ENCODE measurements around the gene PIEZO1.

The PIEZO1 gene

GRCh38 chr16:88784856-88785105 is 239 bp downstream of the PIEZO1 start:
- peak overlapping the region; percentile 76 to 96 for H3K4me3 ChIP-seq
- H3K36me3 ChIP-seq: no peaks in the 10 kb centered on the region
- no peaks in the 10 kb centered on the region for H3K9me3 ChIP-seq
- no peak for TF ChIP-seq CTCF (IDR thresholded peaks at IDR 0.05)
- intact Hi-C loops (cut with DNase I; ENCODE audit: low total_unique reads): loop anchor here (2.0 to 10.0 kb wide), 2 partner anchors 48 to 340 kb away; no protein-coding TSS in a partner anchor
- H3K27ac ChIP-seq: peak overlapping the region; percentile 87 to 90
- H3K27me3 ChIP-seq: no peaks in the 10 kb centered on the region
- peaks cover 3 to 50% (median 39%) of the 10 kb centered on the region in 4 donors for H3K4me1 ChIP-seq
- no peak for DNase-seq

GRCh38 chr16:88784074-88784855 is 755 bp downstream of the PIEZO1 start:
- H3K27ac ChIP-seq: peak overlapping the region; percentile 87 to 90
- H3K9me3 ChIP-seq: no peaks in the 10 kb centered on the region
- no peaks in the 10 kb centered on the region for H3K27me3 ChIP-seq
- H3K36me3 ChIP-seq: no peaks in the 10 kb centered on the region
- TF ChIP-seq CTCF (IDR thresholded peaks at IDR 0.05): peak; percentile 51 to 58
- H3K4me3 ChIP-seq: peak overlapping the region; percentile 76 to 96
- H3K4me1 ChIP-seq: peaks cover 5 to 55% (median 44%) of the 10 kb centered on the region in 4 donors
- peak; percentile 82 to 92 for DNase-seq
- intact Hi-C loops (cut with DNase I; ENCODE audit: low total_unique reads): loop anchor here (2.0 to 10.0 kb wide), 2 partner anchors 47 to 339 kb away; no protein-coding TSS in a partner anchor

- no peak for TF ChIP-seq CTCF (IDR thresholded peaks at IDR 0.05)
- Histone ChIP-seq H3K4me1 (peaks cover 5 to 60% (median 47%) of the 10 kb centered on the region in 4 donors), H3K27me3 (no peaks in the 10 kb centered on the region), H3K9me3 (no peaks in the 10 kb centered on the region), H3K27ac (peak overlapping the region; percentile 87 to 90), H3K4me3 (peak overlapping the region; percentile 76 to 96), H3K36me3 (no peaks in the 10 kb centered on the region)
- DNase-seq: peak; percentile 80 to 86
- intact Hi-C loops (cut with DNase I; ENCODE audit: low total_unique reads): loop anchor here (2.0 to 10.0 kb wide), 2 partner anchors 47 to 339 kb away; no protein-coding TSS in a partner anchor
Observed at GRCh38 chr16:88783391-88784073, 1.5 kb downstream of the PIEZO1 start.

GRCh38 chr16:88782454-88783390 is 2.3 kb downstream of the PIEZO1 start:
- no peak for DNase-seq
- peak overlapping the region; percentile 87 to 90 for H3K27ac ChIP-seq
- no peaks in the 10 kb centered on the region for H3K27me3 ChIP-seq
- H3K36me3 ChIP-seq: no peaks in the 10 kb centered on the region
- H3K9me3 ChIP-seq: no peaks in the 10 kb centered on the region
- peak overlapping the region in 1 of 2 donors; percentile 96 for H3K4me3 ChIP-seq
- TF ChIP-seq CTCF (IDR thresholded peaks at IDR 0.05): no peak
- peaks cover 5 to 60% (median 47%) of the 10 kb centered on the region in 4 donors for H3K4me1 ChIP-seq
- intact Hi-C loops (cut with DNase I; ENCODE audit: low total_unique reads): loop anchor here (10.0 kb wide), 1 partner anchor 338 kb away; no protein-coding TSS in a partner anchor

Measured in tibial artery (tissue), 4 donors.